Medulla oblongata (tissue), 1 donor: ENCODE results near the gene TNRC6C.
A peak's percentile ranks its signal among the peaks of the same experiment; 100 is the strongest.
"Not testable (repeated sequence)": the region's sequence is repeated elsewhere in the genome, so short reads cannot be mapped to it uniquely, and the experiment has no call there.

Experiments
- DNase-seq: peaks from one replicate; pipeline ENCODE4 v3.0.0-alpha.2; 2015; ENCODE audit errors: extremely low spot score

The TNRC6C gene

DNA sequence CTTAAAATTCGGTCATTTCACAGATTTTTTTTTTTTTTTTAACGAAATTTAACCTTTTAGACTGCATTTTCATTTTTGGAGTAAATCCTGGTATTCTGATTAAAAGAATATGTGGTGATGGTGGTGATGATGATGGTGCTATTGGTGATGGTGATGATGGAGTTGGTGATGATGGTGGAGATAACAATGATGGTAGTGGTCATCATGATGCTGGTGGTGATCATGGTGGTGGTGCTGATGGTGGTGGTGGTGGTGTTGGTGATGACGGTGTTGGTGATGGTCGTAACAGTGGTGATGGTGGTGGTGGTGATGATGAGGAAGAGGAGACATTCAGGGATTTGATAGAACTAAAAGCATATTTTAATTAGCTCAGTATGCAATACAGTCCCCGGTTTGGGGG lies 84.0 kb downstream of the TNRC6C start:
- DNase-seq: no peak

DNA sequence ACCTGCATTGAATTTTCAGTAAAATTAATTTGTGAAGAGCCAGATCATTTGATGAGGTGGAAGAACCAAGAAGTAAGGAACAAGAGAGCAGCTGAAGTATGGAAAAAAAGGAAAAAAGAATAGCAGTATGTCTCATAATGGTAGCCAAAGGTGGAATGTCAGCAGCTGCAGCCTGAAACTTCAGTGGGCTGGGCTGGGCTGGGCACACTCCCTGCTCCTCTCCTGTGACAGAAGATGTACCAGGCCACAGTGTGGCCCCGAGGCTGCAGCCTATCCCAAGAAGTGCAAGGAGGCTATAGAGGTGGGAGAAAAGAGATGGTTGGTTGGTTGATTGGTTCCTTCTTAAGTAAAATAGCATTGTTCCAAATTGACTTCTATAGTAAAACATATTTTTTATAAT lies 84.5 kb downstream of the TNRC6C start:
- DNase-seq: no peak

DNA sequence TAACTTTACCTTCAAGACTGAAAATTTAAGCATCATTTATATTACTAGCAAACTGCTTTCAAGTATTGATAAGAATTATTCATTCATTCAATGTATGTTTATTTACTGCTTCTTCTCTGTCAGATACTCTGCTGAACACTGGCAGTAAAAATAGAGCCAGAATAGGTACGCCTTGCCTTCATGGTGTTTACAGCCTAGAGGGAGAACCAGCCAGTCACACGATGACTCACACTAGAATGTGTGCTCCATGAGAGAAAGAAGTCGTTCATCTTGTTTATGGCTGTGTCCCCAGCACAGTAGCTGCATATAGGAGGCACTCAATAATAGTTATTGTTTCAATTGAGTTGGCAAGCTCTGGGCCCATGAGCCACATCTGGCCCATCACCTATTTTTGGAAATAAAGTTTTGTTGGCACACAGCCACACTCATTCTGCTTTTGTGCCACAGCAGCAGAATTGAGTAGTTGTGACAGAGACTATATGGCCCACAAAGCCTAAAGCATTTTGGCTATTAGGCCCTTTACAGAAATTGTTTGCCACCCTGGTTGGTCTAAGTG lies 85.9 kb downstream of the TNRC6C start:
- DNase-seq: no peak

DNA sequence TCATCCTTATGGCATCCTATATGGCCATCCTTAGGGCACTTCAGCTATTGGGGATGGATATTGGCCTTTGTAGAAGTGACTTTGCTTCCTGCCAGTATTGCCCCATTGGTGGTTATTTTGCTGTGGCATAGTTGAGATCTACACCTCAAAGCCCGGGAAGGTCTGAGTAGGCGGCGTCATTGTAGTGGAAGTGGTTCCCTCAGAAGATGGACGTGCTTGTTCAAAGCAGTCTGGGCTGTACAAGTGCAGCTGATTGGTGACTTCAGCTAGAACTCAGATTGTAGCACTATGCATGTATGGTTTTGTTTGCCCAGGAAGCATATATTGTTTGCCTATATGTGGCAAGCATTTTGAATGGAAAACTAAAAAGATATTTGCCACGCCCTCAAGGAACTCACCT lies 86.8 kb downstream of the TNRC6C start:
- DNase-seq: no peak

DNA sequence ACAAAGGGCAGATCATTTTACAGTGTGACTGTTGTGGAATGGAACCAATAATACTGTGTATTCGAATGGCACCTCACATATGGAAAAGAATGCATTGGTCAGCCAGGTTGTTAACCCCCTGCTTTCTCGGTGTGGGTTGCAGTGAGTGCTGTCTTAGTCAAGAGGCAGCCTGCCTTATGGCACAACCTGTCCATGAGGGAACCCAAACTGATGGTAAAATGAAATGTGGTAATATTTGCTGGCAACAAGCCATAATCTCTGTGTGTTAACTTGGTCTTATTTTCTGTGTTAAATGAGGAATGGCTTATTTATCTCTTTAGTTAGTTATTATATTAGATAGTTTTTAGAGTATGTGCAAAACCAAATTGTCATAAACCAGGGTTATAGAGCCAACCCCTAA lies 88.4 kb downstream of the TNRC6C start:
- DNase-seq: no peak

DNA sequence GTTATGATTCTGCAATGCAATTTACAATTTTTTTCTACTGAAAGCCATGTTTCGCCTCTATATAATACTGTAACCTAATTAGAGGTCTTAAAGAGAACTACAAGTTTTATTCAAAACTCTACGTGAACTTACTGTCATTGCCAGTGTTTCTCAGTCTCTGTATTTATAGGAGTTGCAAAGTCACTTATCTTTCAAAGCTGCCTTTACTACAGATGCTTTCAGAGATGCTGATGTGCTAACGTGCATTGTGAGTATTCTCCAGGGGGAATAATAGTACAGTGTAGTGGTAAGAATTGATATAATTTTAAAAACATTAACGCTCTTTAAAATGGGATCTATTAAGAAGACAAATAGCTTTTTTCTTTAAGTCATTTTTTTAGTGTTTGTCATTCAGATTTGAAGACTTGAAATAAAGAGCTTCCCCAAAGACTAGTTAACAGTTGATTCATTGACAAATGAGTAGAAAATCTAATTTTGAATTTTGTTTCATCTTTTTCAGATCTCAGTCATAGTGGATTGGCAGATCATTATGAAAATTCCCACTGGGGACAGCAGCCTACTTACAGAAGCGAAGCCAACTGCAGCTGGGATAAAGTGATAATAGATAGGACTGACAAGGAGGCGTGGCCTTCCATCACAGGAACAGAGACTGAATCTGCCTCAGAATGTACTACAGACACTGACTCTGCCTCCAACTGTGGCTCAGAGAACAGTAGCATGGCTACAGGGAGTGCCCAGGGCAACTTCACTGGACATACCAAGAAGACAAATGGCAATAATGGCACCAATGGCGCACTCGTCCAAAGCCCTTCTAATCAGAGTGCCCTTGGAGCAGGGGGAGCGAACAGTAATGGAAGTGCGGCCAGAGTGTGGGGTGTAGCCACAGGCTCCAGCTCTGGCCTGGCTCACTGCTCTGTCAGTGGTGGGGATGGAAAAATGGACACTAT lies 90.1 kb downstream of the TNRC6C start:
- DNase-seq: no peak

DNA sequence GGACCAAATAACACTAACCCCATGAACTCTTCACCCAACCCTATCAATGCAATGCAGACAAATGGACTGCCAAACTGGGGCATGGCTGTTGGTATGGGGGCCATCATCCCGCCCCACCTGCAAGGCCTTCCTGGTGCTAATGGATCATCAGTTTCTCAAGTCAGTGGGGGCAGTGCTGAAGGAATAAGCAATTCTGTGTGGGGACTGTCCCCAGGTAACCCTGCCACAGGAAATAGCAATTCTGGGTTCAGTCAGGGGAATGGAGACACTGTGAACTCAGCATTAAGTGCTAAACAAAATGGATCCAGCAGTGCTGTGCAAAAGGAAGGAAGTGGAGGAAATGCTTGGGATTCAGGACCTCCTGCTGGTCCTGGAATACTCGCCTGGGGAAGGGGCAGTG lies 91.1 kb downstream of the TNRC6C start:
- no peak for DNase-seq

DNA sequence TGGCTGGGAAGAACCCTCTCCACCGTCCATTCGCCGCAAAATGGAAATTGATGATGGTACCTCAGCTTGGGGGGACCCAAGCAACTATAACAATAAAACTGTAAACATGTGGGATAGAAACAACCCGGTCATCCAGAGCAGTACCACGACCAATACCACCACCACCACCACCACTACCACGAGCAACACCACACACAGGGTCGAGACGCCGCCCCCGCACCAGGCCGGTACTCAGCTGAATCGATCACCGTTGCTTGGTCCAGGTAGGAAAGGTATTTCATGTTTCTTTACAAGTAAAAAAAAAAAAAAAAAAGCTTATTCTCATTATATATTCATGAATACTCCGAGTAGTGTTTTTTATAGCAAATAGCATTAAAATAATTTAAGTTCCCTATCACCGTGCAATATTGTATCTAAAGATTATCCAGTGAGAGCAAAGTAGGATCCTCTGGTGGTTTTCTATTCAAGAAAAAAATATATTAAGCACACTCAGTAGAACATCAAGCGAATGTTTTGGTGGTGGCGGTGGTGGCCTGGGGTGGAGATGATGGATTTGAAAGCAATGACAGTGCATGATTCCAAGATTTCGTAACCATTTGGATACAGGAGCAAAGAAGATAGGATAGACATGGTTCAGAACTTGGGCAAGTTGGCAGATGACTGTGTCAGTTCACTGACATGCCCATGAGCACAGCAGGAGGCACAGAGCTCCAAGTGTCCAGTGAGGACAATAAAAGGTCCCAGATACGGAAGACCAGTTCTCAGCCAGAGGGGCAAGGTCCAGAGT lies 92.9 kb downstream of the TNRC6C start:
- DNase-seq: no peak

DNA sequence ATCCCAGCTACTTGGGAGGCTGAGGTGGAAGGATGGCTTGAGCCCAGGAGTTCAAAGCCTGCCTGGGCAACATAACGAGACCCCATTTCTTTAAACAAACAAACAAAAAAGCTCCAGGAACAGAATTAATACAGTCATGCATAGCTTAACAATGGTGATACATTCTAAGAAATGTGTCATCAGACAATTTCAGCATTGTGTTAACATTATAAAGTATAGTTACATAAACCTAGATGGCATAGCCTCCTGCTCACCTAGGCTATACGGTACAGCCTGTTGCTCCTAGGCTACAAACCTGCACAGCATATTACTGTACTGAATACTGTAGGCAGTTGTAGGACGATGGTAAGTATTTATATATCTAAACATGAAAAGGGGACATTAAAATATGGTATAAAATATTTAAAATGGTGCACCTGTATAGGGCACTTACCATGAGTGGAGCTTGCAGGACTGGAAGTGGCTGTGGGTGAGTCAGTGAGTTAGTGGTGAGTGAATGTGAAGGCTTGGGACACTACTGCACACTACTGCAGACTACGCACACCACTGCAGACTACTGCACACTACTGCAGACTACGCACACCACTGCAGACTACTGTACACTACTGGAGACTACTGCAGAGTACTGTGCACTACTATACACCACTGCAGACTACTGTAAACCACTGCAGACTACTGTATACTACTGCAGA lies 95.4 kb downstream of the TNRC6C start:
- DNase-seq: no peak

DNA sequence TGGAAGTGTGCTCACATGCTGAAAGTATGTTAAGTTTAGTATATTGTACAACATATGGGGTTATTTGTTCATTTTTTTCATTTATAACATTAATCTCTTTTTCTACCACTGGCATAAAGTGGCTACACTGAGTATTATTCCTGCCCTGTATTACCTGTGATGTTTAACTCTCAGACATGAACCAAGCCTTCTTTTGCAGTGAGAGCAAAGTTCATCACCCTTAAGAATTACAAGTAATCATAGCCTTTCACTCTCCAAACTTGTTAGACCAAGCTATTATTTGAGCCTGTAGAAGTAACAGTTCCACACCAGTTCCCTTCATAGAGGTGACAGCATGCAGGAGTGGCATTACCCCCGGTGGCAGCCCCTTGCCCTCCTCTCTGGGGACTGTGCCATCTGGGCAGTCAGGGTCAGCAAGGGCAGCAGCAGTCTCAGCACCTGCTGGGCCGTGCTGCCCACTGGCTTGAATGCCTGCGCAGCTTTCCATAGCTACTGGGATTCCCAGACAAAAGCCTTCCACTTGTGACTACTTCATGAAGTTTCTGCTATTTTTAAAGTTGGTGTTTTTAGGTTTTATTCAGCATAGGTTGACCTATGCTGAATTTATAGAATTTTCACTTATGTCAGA lies 98.7 kb downstream of the TNRC6C start:
- DNase-seq: no peak

DNA sequence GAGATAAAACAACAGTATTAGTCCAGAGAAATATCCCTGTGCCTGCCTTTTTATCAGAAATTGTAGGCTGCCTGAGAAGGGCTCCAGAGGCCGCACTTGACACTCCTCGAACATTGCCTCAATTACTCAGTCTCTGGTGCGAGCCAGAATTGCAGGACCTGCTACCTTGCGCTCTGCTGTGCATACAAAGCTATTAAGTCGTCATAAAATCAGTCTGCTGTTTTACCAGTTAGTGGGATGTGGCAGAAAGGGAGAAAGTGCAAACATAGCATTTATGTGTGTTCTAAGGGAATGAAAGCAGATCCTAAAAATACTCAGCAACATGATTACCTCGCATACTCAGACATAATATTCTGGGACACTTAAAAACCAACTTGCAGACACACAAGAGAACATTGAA lies 99.5 kb downstream of the TNRC6C start:
- DNase-seq: no peak

DNA sequence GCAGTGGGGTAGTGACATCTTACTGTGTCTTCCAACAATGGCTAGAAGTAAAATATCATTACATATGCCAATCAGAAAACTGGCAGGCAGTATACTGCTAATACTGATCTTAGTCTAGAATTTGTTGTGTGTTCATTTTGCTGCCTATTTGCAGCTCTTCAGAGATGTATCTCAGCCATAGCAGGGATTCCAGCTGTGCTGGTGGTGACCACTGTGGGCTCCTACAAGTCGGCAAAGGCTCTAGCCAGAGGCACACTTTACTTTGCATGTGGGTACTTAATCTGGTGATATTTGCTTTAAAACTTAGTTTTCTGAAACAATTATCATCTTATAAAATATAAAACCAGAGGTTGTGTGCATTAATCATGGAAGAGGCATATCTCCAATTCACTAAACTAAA lies 100.1 kb downstream of the TNRC6C start:
- no peak for DNase-seq

DNA sequence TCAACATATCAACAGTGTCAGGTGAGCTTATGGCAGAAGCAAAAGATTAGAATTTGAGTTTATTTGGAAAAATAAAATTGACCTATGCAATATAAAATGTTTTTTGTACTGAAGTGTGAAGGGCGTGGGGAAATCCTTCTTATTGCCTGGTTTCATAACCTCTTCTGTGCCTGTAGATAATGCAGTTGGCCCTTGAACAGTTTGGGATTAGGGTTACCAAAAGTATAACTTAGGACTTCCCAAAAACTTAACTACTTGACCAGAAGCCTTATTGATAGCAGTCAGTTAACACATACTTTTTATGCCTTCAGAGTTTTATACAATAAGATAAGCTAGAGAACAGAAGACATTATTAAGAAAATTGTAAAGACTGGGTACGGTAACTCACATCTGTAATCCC lies 104.1 kb downstream of the TNRC6C start:
- DNase-seq: no peak

DNA sequence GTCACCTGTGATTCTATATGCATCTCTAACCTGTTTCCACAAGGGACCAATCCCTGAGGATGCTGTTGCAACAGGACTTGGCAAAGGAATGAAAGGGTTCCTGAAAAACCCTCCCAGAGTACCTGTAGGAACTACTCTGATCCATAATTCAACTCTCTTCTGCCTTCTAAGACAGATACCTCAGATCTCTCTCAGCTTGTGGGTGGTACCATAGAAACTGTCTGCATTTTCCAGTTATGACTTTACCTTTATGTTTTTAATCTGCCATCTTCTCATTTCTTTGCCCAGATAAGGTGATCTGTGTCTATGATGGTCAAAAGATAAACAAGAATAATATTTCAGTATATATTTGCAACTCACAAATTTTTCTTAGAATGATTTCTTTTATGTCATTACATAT lies 105.0 kb downstream of the TNRC6C start:
- DNase-seq: no peak

DNA sequence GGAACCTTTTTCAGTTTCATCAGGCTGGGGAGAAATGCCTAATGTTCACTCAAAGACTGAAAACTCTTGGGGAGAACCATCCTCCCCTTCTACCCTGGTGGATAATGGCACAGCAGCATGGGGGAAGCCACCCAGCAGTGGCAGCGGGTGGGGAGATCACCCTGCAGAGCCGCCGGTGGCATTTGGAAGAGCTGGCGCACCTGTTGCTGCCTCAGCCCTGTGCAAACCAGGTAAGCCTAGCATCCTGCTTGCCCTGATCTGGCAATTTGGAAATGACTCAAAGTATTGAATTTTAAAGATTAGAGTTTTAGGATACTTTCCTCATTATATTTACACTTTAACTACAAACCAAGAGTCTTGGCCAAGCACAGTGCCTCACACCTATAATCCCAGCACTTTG lies 106.2 kb downstream of the TNRC6C start:
- DNase-seq: no peak

DNA sequence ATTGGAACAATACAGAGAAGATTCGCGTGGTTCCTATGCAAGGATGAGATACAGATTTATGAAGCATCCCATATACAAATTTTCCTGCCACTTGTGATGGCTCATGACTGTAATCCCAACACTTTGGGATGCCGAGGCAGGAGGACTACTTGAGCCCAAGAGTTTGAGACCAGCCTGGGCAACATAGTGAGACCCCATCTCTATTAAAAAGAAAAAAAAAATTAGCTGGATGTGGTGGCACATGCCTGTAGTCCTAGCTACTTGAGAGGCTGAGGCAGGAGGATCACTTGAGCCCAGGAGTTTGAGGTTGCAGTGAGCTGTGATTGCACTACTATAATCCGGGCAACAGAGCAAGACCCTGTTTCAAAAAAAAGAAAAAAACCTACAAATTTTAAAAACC lies 108.5 kb downstream of the TNRC6C start:
- not testable (repeated sequence) for DNase-seq

DNA sequence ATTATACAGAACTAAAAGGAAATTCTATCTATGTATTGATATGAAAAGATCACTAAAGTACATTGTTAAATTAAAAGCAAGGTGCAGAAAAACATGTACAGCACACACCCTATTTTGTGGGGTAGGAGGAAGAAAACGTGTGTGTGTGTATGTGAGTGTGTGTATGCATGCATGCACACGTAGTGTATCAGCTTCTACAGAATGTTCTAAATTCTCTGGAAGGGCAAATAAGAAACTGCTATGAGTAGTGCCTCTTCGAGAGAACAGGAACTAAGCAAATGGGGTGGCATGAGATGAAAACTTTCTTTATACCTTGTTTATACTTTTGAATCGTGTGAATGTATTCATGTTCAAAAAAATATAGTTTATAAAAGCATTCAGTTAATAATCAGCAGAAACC lies 111.2 kb downstream of the TNRC6C start:
- no peak for DNase-seq

DNA sequence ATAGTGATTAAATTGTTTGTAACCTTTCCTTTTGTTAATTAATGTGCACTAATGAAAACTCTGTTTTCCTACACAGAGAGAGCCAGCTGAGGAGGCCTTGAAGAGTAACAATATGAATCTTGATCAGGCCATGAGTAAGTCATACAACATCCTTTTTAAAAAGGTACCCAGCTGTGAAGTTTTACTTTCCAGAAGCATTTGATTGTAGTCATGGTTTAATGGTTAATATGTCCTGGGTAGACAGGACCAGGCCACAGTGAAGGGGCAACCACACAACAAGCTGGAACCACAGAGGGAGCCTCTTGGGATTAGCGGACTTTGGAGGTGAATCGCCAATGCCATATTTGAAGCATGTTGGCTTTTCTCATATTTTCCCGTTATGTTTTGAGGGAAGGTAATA lies 114.5 kb downstream of the TNRC6C start:
- no peak for DNase-seq

DNA sequence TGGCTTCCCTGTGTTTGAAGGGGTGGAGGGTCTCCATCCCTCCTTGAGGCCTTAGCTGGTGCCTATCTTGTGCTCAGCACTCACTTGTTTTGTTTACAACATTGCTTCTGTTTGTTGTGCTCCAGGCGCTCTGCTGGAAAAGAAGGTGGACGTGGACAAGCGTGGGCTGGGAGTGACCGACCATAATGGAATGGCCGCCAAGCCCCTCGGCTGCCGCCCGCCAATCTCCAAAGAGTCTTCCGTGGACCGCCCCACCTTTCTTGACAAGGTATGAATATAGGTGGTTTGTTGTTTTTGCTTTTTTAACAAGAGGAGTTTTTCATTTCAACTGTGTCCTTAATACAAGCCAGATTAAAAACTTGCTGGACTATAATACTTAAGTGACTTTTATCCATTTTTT lies 116.5 kb downstream of the TNRC6C start:
- DNase-seq: no peak

DNA sequence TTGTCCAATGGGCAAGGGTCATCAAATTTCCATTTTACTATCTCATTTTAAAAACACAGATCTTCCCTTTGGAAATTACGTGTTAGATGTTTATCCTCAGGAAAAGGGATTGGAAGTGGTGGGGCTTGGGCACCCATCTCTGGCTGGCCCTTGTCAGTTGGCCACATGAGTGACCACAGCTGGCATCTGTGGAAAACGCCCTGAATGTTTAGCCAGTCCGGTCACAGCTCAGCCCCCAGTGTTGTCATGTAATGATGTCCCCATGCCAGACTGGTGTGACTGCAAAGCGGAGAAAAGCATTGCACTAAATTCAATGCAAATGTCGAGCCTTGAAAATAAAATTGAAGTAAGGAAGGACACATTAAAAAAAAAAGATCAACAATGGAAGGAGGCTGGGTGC lies 117.0 kb downstream of the TNRC6C start:
- peak; percentile 62 for DNase-seq

DNA sequence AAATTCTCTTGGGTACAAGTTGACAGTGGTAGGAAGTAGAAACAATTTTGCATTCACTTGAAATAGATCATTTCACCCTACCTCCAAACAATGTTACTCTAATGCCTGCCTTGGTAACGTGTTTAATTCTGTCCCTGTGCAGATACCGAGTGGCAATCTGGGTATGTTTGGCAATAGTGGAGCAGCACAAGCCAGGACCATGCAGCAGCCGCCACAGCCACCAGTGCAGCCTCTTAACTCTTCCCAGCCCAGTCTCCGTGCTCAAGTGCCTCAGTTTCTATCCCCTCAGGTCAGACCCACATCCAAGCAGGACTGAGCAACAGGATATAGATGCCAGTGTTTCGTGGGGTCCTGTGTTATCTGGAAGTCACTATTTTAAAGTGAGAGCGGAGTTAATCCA lies 120.8 kb downstream of the TNRC6C start:
- no peak for DNase-seq

DNA sequence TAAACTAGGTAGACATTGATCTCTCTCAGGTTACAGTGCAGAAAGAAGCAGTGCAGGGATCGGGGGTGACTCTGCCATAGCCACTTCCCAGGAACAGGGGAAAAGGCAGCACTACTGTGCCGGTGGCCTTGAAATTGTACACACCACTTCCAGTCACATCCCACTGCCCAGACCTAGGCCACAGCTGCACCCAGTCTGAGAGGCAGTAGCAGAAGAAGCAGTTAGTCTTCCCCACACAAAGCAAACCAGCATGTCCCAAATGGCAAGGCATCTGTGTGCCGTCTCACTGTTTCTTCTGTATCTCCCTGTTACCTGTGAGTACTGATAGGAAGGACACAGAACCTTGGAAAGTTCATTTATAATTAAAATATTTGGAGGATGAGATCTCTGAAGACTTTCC lies 123.0 kb downstream of the TNRC6C start:
- DNase-seq: no peak
